HG02943 (cell line): ENCODE data around the gene ADGRF5.

Experiments
- ATAC-seq: cut with Tn5 transposase; IDR thresholded peaks from one replicate; pipeline ENCODE4 v1.9.1; 2021; ENCODE audit warnings: mild to moderate bottlenecking, low read depth, moderate library complexity; ENCODE audit not compliant: unreplicated experiment

ADGRF5 gene

GRCh38 chr6:46931416-46931815, 9.7 kb upstream of the ADGRF5 start:
- no peak for ATAC-seq

GRCh38 chr6:46930331-46930730, 8.6 kb upstream of the ADGRF5 start:
- ATAC-seq, result no peak

GRCh38 chr6:46927066-46927465, 5.3 kb upstream of the ADGRF5 start:
- no peak for ATAC-seq

- no peak for ATAC-seq
These were observed 4.7 kb upstream of the ADGRF5 start for GRCh38 chr6:46926481-46926880.

GRCh38 chr6:46925563-46926253, 4.0 kb upstream of the ADGRF5 start:
- ATAC-seq, result no peak

GRCh38 chr6:46923476-46923875, 1.7 kb upstream of the ADGRF5 start:
- ATAC-seq, result no peak

GRCh38 chr6:46921059-46921458, 679 bp downstream of the ADGRF5 start:
- ATAC-seq, result no peak

GRCh38 chr6:46918806-46919205, 2.9 kb downstream of the ADGRF5 start:
- no peak for ATAC-seq

GRCh38 chr6:46917002-46917545, 4.7 kb downstream of the ADGRF5 start:
- ATAC-seq, result no peak

GRCh38 chr6:46915866-46916265, 5.9 kb downstream of the ADGRF5 start:
- no peak for ATAC-seq

GRCh38 chr6:46915380-46915779, 6.4 kb downstream of the ADGRF5 start:
- ATAC-seq, result no peak

GRCh38 chr6:46914279-46914810, 7.4 kb downstream of the ADGRF5 start:
- no peak for ATAC-seq

- no peak for ATAC-seq
These were observed 12.4 kb downstream of the ADGRF5 start for GRCh38 chr6:46909371-46909770.

GRCh38 chr6:46906776-46907175, 15.0 kb downstream of the ADGRF5 start:
- ATAC-seq, result no peak

GRCh38 chr6:46904117-46904516, 17.6 kb downstream of the ADGRF5 start:
- ATAC-seq, result no peak

GRCh38 chr6:46903175-46903574, 18.6 kb downstream of the ADGRF5 start:
- no peak for ATAC-seq

- no peak for ATAC-seq
These were observed 19.8 kb downstream of the ADGRF5 start for GRCh38 chr6:46901882-46902314.

GRCh38 chr6:46900266-46900665, 21.5 kb downstream of the ADGRF5 start:
- no peak for ATAC-seq

- no peak for ATAC-seq
These were observed 22.1 kb downstream of the ADGRF5 start for GRCh38 chr6:46899659-46900058.

GRCh38 chr6:46898006-46898405, 23.7 kb downstream of the ADGRF5 start:
- ATAC-seq, result no peak

- ATAC-seq, result no peak
These were observed 24.9 kb downstream of the ADGRF5 start for GRCh38 chr6:46896871-46897270.

- no peak for ATAC-seq
These were observed 25.8 kb downstream of the ADGRF5 start for GRCh38 chr6:46895930-46896329.
